IgD-negative memory B cell (primary cell): ENCODE measurements around the gene RFFL. TPM values are rescaled to one million over a fixed set of nuclear protein-coding genes. Genes with fewer than 3 reads are reported as not detected.
"Not testable (repeated sequence)": the region's sequence is repeated elsewhere in the genome, so short reads cannot be mapped to it uniquely, and the experiment has no call there.

Source experiments
- H3K27ac Mint-ChIP-seq, 3 donors: one replicate each; pipeline ENCODE4 v1.8.0; 2020 to 2022; ENCODE audit warnings: mild to moderate bottlenecking in 3 of 3, mixed read lengths in 3 of 3, moderate library complexity in 1 of 3
- H3K27me3 Mint-ChIP-seq: one replicate; pipeline ENCODE4 v1.8.0; 2021; ENCODE audit warnings: mixed read lengths
- H3K36me3 Mint-ChIP-seq: one replicate; pipeline ENCODE4 v1.8.0; 2020; ENCODE audit warnings: mild to moderate bottlenecking, mixed read lengths
- H3K4me1 Mint-ChIP-seq, 3 donors: one replicate each; pipeline ENCODE4 v1.8.0; 2020 to 2022; ENCODE audit warnings: mixed read lengths in 3 of 3, mild to moderate bottlenecking in 1 of 3
- H3K4me3 Mint-ChIP-seq, 4 donors: one replicate each; pipeline ENCODE4 v1.8.0; 2020 to 2022; ENCODE audit warnings: mild to moderate bottlenecking in 4 of 4, mixed read lengths in 4 of 4, moderate library complexity in 3 of 4
- H3K9me3 Mint-ChIP-seq, 3 donors: one replicate each; pipeline ENCODE4 v1.8.0; 2020 to 2021; ENCODE audit warnings: mixed read lengths in 3 of 3, mild to moderate bottlenecking in 1 of 3
- polyA plus RNA-seq: library from polyadenylated mRNA; unstranded; fragments of 300-500 nt; fragmentation: Illumina TruSeq; gene quantifications from one replicate; pipeline ENCODE4 v1.2.3, GENCODE V29; 2021

Gene RFFL
- polyA plus RNA-seq, 1 donor from 2014 or later, result 28.9 TPM

DNA sequence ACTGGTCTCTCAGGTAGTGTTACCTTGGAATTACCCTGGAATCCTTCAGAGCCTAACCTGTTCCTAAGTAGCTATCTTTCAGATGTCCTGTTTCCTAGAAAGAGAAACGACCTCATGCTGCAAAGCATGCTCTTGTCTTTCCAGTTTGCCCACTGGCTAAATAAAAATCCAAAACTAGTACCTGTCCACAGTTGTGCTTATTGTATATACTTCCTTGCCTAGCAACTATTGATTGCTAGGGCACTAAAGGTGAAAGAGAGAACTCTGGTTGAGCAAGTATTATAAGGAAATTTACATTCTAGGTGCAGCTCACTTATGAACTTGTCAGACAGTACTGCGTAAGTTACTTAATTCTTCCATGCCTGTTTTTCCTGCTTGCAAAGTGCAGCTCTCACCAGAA is 44.7 kb downstream of the RFFL start:
- H3K9me3 Mint-ChIP-seq, result no peaks in the 10 kb centered on the region
- H3K36me3 Mint-ChIP-seq, result peaks cover 2% of the 10 kb centered on the region
- H3K4me1 Mint-ChIP-seq, result peaks cover 12 to 16% (median 12%) of the 10 kb centered on the region in 3 donors
- peak overlapping the region in 1 of 3 donors; percentile 27 for H3K27ac Mint-ChIP-seq
- H3K27me3 Mint-ChIP-seq, result no peaks in the 10 kb centered on the region
- no peak overlapping the region for H3K4me3 Mint-ChIP-seq

DNA sequence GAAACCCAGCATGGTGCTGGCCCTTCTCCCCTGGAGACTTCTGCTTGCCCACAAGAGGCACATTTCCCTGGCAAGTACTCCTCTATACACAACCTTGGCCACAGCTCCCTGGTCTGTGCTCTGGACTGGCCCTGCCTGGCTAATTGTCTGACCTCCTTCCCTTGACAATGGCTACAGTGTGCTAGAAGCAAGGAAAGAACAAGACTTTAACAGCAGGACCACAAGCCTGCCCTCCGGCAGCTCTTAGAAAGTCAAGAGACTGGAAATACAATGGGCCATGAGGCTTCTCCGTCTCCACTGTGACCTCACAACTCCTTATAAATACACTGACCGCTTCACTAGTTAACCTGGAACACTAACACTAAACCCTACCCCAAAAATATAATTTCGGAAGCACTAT is 46.5 kb downstream of the RFFL start:
- Mint-ChIP-seq H3K4me1 (peaks cover 0 to 5% (median 0%) of the 10 kb centered on the region in 3 donors), H3K27ac (no peak overlapping the region), H3K9me3 (no peaks in the 10 kb centered on the region), H3K27me3 (no peaks in the 10 kb centered on the region), H3K4me3 (no peak overlapping the region), H3K36me3 (peaks cover 2% of the 10 kb centered on the region)

DNA sequence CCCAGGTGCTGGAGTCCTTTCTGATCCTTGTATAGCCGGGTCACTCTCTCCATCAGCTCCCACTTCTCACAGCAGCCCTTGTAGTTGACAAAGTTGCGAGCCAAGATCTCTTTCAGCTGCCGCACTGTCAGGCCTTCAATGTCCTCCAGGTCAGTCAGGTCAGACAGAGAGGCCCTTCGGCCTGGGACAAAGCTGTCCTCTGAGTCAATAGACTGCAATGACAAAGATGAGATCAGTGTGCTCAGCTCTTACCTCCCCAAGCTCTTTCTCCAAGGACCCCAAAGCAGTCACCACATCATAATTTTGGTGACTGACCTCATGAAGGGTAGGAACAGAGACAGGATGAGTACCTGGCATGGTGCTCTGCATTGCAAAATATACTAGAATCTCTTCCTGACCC is 47.1 kb downstream of the RFFL start:
- H3K4me3 Mint-ChIP-seq, result no peak overlapping the region
- no peak overlapping the region for H3K27ac Mint-ChIP-seq
- no peaks in the 10 kb centered on the region for H3K27me3 Mint-ChIP-seq
- no peaks in the 10 kb centered on the region for H3K9me3 Mint-ChIP-seq
- H3K4me1 Mint-ChIP-seq, result peaks cover 0 to 5% (median 0%) of the 10 kb centered on the region in 3 donors
- H3K36me3 Mint-ChIP-seq, result peaks cover 5% of the 10 kb centered on the region

DNA sequence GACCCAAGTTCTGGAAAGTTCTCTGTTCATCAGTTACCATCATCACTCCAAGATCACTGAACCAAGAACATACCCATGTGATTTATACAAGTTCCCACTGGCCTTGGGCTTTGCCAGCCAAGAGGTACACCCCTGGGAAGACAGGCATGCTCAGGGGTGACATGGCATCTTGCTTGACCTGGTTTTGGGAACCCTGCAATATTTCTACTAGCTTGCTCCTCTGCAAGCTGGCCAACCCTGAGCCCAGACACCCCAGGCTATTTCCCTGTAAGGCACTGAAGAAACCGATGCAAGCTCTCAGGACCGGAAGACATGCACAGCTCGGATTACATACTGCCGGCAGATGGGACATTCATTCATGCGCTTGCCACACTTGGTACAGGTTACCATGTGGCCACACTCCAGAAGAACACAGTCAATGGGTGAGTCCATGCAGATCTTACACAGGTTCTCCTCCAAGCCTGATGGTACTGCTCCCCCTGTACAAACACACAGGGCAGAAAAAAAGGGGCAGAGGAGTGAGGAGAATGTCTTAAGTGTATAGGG is 51.8 kb downstream of the RFFL start:
- Mint-ChIP-seq H3K27ac (no peak overlapping the region), H3K36me3 (peaks cover 5% of the 10 kb centered on the region), H3K4me1 (no peaks in the 10 kb centered on the region), H3K4me3 (no peak overlapping the region), H3K27me3 (no peaks in the 10 kb centered on the region), H3K9me3 (no peaks in the 10 kb centered on the region)

DNA sequence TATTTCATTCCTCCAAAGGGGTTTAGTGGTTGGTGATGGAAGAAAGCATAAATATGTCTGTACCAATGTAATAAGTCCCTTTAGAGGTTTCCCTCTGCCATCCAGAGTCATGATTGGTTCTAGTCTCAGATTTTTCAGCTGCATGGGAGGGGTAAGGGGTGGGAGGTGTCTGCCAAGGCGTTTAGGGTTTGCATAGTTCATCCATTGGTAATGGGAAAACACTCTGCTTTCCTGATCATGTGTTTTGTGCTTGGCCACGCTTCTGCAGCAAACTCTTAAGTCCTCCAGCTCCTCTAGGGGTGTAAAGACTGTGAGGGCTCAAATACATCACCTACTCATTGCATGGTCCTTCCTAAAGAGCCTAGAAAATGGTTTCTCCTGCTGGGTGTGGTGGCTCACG is 53.4 kb downstream of the RFFL start:
- H3K27ac Mint-ChIP-seq, result no peak overlapping the region
- no peak overlapping the region for H3K4me3 Mint-ChIP-seq
- H3K4me1 Mint-ChIP-seq, result peaks cover 0 to 1% (median 0%) of the 10 kb centered on the region in 3 donors
- H3K36me3 Mint-ChIP-seq, result peaks cover 5% of the 10 kb centered on the region
- no peaks in the 10 kb centered on the region for H3K27me3 Mint-ChIP-seq
- no peaks in the 10 kb centered on the region for H3K9me3 Mint-ChIP-seq

DNA sequence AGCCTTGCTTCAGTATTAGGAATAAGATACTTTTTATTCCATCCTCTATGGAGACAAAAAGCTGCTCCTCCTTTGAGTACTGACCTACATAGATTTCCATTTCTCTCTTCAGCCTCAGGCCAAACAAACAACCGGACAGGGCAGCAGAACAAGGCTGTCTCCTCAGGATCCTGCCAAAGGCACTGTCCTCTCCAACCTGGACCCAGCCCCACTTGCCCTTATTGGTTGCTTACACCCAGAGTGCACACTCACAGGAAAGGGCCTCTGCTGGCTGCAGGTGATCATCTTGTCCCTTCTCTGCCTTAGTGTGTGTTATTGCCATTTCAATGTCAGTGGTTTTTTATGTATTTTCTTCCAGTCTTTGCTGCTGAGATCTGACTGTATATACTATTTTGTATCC is 56.5 kb downstream of the RFFL start:
- Mint-ChIP-seq H3K9me3 (no peaks in the 10 kb centered on the region), H3K4me3 (no peak overlapping the region), H3K36me3 (peaks cover 3% of the 10 kb centered on the region), H3K4me1 (peaks cover 0 to 1% (median 0%) of the 10 kb centered on the region in 3 donors), H3K27ac (peak overlapping the region in 1 of 3 donors; percentile 89), H3K27me3 (no peaks in the 10 kb centered on the region)

DNA sequence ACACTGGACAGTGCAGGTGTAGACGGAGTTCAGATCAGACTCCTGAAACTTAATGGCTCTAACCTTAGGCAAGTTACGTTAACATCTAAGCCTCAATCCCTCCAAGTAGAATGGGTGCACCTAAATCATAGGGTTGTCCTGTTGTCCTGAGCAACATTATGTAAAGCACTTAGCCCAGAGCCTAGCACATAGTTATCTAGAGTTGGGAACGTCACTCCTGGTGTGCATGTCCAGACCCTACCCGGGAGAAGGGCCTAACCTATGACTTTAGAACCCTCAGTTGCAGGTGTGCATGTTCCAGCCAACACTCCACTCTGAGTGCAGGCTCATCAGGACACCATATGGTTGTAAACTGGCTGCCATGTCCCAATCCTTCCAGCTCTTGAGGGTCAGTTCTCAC is 57.2 kb downstream of the RFFL start:
- Mint-ChIP-seq H3K9me3 (no peaks in the 10 kb centered on the region), H3K36me3 (no peaks in the 10 kb centered on the region), H3K27ac (peak overlapping the region in 1 of 3 donors; percentile 60), H3K4me3 (no peak overlapping the region), H3K4me1 (peaks cover 0 to 1% (median 0%) of the 10 kb centered on the region in 3 donors), H3K27me3 (no peaks in the 10 kb centered on the region)

DNA sequence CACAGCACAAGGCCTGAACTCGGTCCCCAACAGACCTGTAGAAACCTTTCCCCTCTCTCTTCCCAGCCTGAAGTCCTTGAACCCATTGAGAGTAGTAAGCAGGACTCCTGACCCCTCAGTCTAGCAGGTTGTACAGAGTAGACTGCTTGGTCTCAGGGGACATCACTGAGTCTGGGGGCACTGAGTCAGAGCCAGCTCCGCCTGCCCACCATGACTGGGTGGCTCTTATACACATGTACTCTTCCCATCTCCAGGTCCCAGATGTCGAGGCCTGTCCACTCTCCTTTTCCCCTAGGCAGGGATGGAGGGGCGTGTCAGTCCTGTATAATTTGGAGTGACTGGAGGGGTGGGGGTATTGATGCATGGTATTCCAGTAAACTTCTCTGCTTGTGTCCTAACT is 59.7 kb downstream of the RFFL start:
- Mint-ChIP-seq H3K4me1 (peaks cover 0 to 1% (median 0%) of the 10 kb centered on the region in 3 donors), H3K4me3 (no peak overlapping the region), H3K27me3 (no peaks in the 10 kb centered on the region), H3K36me3 (no peaks in the 10 kb centered on the region), H3K27ac (no peak overlapping the region), H3K9me3 (no peaks in the 10 kb centered on the region)

DNA sequence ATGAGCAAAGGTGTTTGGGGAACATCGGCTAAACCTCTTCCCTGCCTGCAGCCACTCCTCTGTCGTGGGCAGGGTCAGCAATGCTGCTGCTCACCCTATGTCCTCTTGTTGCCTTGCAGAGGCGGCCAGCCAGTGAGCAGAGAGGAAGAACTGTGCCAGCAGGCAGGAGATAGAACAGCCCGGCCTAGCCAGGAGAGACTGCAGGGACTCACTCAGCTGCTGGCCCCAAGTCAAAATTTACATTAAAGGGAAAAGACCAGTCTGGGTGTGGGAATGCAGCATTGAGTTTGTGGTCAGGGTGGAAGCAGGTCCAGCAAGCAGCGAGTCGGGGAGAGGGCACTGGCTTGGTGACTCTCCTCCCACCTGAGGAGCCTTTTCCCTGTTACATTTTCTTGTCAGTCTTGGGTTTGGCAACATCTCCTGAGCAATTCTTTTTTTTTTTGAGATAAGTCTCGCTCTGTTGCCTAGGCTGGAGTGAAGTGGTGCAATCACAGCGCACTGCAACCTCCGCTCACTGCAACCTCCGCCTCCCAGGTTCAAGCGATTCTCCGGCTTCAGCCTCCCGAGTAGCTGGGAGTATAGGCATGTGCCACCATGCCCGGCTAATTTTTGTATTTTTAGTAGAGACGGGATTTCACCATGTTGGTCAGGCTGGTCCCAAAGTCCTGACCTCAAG is 60.5 kb downstream of the RFFL start:
- no peaks in the 10 kb centered on the region for H3K27me3 Mint-ChIP-seq
- H3K4me1 Mint-ChIP-seq, result peaks cover 0 to 4% (median 1%) of the 10 kb centered on the region in 3 donors
- no peak overlapping the region for H3K4me3 Mint-ChIP-seq
- H3K27ac Mint-ChIP-seq, result peak overlapping the region in 1 of 3 donors; percentile 53
- no peaks in the 10 kb centered on the region for H3K9me3 Mint-ChIP-seq
- H3K36me3 Mint-ChIP-seq, result no peaks in the 10 kb centered on the region

DNA sequence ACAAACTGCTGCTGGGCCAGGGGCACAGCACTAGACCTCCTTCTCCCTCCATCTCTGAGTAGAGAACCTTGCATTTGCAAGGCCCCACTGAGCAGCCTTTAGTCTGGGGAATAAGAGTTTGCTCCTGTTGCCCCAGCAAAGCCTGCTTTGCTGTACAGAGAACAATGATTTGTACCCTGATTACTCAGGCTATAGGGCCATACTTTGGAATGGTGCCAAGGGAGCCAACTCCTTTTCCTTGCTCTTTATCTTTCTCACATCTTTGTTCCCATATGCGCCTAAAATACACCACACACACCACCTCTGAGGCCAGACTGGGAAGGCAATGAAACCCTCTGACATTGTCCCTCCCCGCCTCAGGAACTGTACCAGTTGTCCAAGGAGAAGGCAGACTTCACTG is 62.0 kb downstream of the RFFL start:
- no peaks in the 10 kb centered on the region for H3K27me3 Mint-ChIP-seq
- H3K36me3 Mint-ChIP-seq, result no peaks in the 10 kb centered on the region
- peak overlapping the region in 2 of 3 donors; percentile 35 to 61 for H3K27ac Mint-ChIP-seq
- H3K9me3 Mint-ChIP-seq, result no peaks in the 10 kb centered on the region
- H3K4me3 Mint-ChIP-seq, result no peak overlapping the region
- H3K4me1 Mint-ChIP-seq, result peaks cover 0 to 5% (median 1%) of the 10 kb centered on the region in 3 donors

DNA sequence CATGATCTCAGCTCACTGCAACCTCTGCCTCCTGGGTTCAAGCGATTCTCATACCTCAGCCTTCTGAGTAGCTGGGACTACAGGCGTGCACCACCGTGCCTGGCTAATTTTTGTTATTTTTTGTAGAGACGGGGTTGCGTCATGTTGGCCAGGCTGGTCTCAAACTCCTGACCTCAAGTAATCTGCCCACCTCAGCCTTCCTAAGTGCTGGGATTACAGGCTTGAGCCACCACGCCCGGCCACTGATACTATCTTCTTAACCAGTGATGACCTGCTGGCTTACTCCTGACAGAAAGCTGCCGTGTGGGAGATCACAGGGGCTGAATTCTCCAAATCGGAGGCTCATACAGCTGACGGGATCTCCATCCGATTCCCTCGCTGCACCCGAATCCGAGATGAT is 62.5 kb downstream of the RFFL start:
- H3K4me1 Mint-ChIP-seq, H3K27ac Mint-ChIP-seq, H3K27me3 Mint-ChIP-seq, H3K4me3 Mint-ChIP-seq, H3K9me3 Mint-ChIP-seq, H3K36me3 Mint-ChIP-seq: not testable (repeated sequence)

DNA sequence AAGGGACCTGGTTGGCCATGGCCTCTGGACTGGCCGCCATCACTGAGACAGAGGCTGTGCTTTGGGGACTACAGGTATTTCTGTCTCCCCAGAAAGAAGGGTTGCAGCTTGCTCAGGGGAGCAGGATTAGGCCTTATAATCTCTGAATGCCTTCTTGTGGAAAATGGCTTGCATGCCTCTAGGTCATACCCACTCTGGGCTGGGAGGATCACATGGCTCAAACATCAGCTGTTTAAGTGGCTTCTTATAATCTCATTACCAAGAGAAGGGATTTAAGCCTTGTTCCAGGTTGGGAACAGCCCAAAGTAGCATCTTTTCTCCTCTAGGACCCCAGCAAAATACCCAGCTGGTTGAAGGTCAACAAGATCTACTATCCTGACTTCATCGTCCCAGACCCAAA is 64.1 kb downstream of the RFFL start:
- Mint-ChIP-seq H3K9me3 (no peaks in the 10 kb centered on the region), H3K4me1 (peaks cover 0 to 5% (median 0%) of the 10 kb centered on the region in 3 donors), H3K27ac (no peak overlapping the region), H3K36me3 (no peaks in the 10 kb centered on the region), H3K4me3 (no peak overlapping the region), H3K27me3 (no peaks in the 10 kb centered on the region)

DNA sequence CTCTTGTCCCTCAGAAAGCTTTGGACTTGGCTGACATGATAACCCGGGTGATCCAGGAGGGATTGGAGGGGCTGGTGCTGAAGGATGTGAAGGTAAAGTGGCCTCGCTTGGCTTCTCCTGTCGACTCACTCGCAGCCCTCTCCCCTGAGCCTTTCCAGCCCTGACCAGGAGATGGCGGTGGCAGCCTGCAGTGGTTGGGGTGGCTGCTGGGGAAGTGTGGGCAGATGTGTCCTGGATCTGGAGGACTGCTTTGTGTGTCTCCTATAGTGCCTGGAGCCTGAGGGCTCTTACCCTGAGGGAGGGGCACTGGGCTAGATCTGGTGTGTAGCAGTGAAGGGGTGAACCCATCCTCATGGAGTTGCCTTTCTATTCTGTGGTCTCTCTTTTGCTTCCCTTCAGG is 65.3 kb downstream of the RFFL start:
- Mint-ChIP-seq H3K9me3 (no peaks in the 10 kb centered on the region), H3K4me3 (no peak overlapping the region), H3K27me3 (no peaks in the 10 kb centered on the region), H3K27ac (peak overlapping the region in 1 of 3 donors; percentile 58), H3K36me3 (no peaks in the 10 kb centered on the region), H3K4me1 (peaks cover 0 to 5% (median 0%) of the 10 kb centered on the region in 3 donors)

DNA sequence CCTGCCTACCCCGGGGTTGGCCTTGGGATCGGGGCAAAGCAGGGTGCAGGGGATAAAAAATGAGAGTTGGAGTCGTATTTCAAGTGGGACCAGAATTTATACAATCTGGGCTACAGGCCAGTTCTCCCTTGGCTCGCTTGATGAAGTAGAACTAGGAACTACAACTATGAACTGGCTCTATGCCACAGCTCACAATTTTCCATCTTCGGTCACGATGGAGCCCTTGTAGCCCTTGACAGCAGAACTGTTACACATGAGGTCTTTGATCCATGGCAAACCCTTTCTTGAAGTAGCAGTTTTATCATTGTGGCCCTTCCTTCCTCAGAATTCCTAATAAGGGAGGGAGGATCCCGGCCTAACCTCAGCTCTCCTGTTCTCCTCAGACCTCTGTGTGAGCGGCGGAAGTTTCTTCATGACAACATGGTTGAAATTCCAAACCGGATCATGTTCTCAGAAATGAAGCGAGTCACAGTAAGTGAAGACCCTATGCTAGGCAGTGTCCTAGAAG is 66.1 kb downstream of the RFFL start:
- Mint-ChIP-seq H3K9me3 (no peaks in the 10 kb centered on the region), H3K4me3 (no peak overlapping the region), H3K27me3 (no peaks in the 10 kb centered on the region), H3K36me3 (no peaks in the 10 kb centered on the region), H3K4me1 (peaks cover 0 to 5% (median 0%) of the 10 kb centered on the region in 3 donors), H3K27ac (no peak overlapping the region)

DNA sequence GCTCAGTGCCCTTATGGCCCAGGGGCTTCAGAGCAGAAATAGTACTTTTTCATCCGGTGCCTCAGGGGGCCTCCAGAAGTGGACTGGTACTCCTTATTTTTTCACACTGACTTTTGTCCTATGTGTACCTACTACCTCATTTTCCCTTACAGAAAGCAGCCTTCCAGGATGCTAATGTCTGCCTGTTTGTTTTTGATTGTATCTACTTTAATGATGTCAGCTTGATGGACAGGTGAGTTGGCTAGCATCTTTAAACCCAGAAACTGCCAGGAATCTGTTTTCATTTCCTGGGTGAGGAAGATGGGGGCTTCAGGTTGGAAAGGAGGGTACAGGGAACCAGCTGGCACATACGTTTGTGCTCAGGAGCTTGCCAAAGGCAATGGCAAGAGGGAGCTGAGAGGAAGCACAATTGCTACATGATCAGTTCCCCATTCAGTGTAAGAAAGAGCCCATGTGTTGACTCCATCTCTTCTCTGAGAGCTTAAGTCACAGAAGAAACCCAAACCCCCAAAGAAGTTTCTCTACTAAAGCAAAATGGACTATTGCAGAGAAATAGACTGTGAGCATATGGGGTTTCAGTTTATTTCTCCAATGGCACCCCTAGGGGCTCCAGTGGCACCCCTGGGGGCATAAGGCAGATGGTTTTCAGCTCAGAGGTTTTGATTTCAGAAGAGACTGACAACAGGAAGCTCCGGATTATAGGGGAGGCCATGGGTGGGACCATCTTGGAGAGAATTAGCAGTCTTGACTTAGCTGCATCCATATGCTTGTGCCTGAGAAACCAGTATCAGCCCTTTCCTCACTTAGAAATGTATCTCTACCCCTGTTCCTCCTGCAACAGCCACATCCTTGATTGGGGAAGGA is 66.9 kb downstream of the RFFL start:
- H3K36me3 Mint-ChIP-seq, result no peaks in the 10 kb centered on the region

More for the DNA sequence above, 66.9 kb downstream of the RFFL start:
- H3K27ac Mint-ChIP-seq, result no peak overlapping the region
- no peaks in the 10 kb centered on the region for H3K27me3 Mint-ChIP-seq
- peaks cover 0 to 5% (median 0%) of the 10 kb centered on the region in 3 donors for H3K4me1 Mint-ChIP-seq
- H3K9me3 Mint-ChIP-seq, result no peaks in the 10 kb centered on the region
- no peak overlapping the region for H3K4me3 Mint-ChIP-seq
